ENCODE measurements around the gene TERF2IP. TPM values are rescaled to one million over a fixed set of nuclear protein-coding genes. Genes with fewer than 3 reads are reported as not detected.

The TERF2IP gene
- total RNA-seq, 1 experiment from 2014 or later, result 45.3 TPM

- no peak overlapping the region for H3K27ac Mint-ChIP-seq (ENCODE audit: unreplicated experiment)
- no peak for TF ChIP-seq CTCF (IDR thresholded peaks at IDR 0.05; ENCODE audit: unreplicated experiment)
- CTCF ChIA-PET, result no interaction called here
These were observed 6.3 kb downstream of the TERF2IP start for GRCh38 chr16:75653922-75654321.

GRCh38 chr16:75658175-75658574, 10.6 kb downstream of the TERF2IP start:
- H3K9me3 Mint-ChIP-seq (ENCODE audit: low read depth, unreplicated experiment), result no peaks in the 10 kb centered on the region
- CTCF ChIA-PET, result no interaction called here
- H3K4me1 Mint-ChIP-seq (ENCODE audit: low read depth, unreplicated experiment), result peaks cover under 1% of the 10 kb centered on the region
- TF ChIP-seq CTCF (IDR thresholded peaks at IDR 0.05; ENCODE audit: unreplicated experiment), result no peak
- H3K36me3 Mint-ChIP-seq (ENCODE audit: insufficient read depth, unreplicated experiment), result peaks cover 17% of the 10 kb centered on the region
- BruUV-seq (replicated peaks), result no TSS peak
- DNase-seq, result no peak
- no peak overlapping the region for H3K4me3 Mint-ChIP-seq (ENCODE audit: low read depth, unreplicated experiment)
- H3K27ac Mint-ChIP-seq (ENCODE audit: unreplicated experiment), result no peak overlapping the region
- intact Hi-C loops (cut with micrococcal nuclease; ENCODE audit: unreplicated experiment), result no loop called here
- H3K27me3 Mint-ChIP-seq (ENCODE audit: unreplicated experiment), result no peaks in the 10 kb centered on the region

More at GRCh38 chr16:75653922-75654321, 6.3 kb downstream of the TERF2IP start:
- no peaks in the 10 kb centered on the region for H3K9me3 Mint-ChIP-seq (ENCODE audit: low read depth, unreplicated experiment)
- DNase-seq, result no peak
- H3K27me3 Mint-ChIP-seq (ENCODE audit: unreplicated experiment), result no peaks in the 10 kb centered on the region
- H3K4me1 Mint-ChIP-seq (ENCODE audit: low read depth, unreplicated experiment), result peaks cover 31% of the 10 kb centered on the region
- intact Hi-C loops (cut with micrococcal nuclease; ENCODE audit: unreplicated experiment), result no loop called here
- peaks cover 28% of the 10 kb centered on the region for H3K36me3 Mint-ChIP-seq (ENCODE audit: insufficient read depth, unreplicated experiment)
- no TSS peak for BruUV-seq (replicated peaks)
- no peak overlapping the region for H3K4me3 Mint-ChIP-seq (ENCODE audit: low read depth, unreplicated experiment)

DNA sequence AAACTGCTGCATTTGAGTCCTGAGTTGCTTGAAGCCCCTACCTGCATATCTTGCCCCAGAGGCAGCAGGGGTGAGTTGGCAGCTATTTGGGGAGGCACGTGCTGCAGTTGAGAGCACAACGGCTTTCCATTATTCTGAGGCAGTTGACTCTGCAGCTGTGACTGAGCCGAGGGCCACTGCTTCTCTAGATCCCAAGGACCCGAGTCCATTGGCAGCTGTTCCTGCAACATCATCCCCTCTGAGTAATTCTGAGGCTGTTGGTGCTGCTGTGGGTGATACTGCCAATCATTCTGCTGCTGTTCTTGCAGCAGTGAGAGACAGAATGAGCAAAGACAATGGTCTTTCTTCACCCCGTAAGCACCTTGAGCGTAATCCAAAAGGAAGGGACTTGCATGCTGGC, 12.7 kb downstream of the TERF2IP start:
- BruUV-seq (replicated peaks), result no TSS peak
- intact Hi-C loops (cut with micrococcal nuclease; ENCODE audit: unreplicated experiment), result no loop called here
- Mint-ChIP-seq H3K4me3 (ENCODE audit: low read depth, unreplicated experiment) (no peak overlapping the region), H3K27ac (ENCODE audit: unreplicated experiment) (no peak overlapping the region), H3K36me3 (ENCODE audit: insufficient read depth, unreplicated experiment) (peaks cover 17% of the 10 kb centered on the region), H3K9me3 (ENCODE audit: low read depth, unreplicated experiment) (no peaks in the 10 kb centered on the region), H3K4me1 (ENCODE audit: low read depth, unreplicated experiment) (no peaks in the 10 kb centered on the region), H3K27me3 (ENCODE audit: unreplicated experiment) (no peaks in the 10 kb centered on the region)
- CTCF ChIA-PET, result interaction anchor here (0.8 kb wide), 1 partner anchor 9 kb away, joined by 5 read pairs; no protein-coding TSS in a partner anchor
- DNase-seq, result no peak
- no peak for TF ChIP-seq CTCF (IDR thresholded peaks at IDR 0.05; ENCODE audit: unreplicated experiment)

GRCh38 chr16:75660726-75661302, 13.2 kb downstream of the TERF2IP start:
- Mint-ChIP-seq H3K9me3 (ENCODE audit: low read depth, unreplicated experiment) (no peaks in the 10 kb centered on the region), H3K4me1 (ENCODE audit: low read depth, unreplicated experiment) (no peaks in the 10 kb centered on the region), H3K27ac (ENCODE audit: unreplicated experiment) (no peak overlapping the region), H3K36me3 (ENCODE audit: insufficient read depth, unreplicated experiment) (peaks cover 16% of the 10 kb centered on the region), H3K27me3 (ENCODE audit: unreplicated experiment) (no peaks in the 10 kb centered on the region), H3K4me3 (ENCODE audit: low read depth, unreplicated experiment) (no peak overlapping the region)
- no peak for DNase-seq
- no TSS peak for BruUV-seq (replicated peaks)
- no peak for TF ChIP-seq CTCF (IDR thresholded peaks at IDR 0.05; ENCODE audit: unreplicated experiment)
- CTCF ChIA-PET, result interaction anchor here (0.8 kb wide), 1 partner anchor 9 kb away, joined by 5 read pairs; no protein-coding TSS in a partner anchor
- intact Hi-C loops (cut with micrococcal nuclease; ENCODE audit: unreplicated experiment), result no loop called here
